Transverse colon (tissue), 4 donors: Measurements from ENCODE around the gene GIMAP4. TPM values are rescaled to one million over a fixed set of nuclear protein-coding genes. Genes with fewer than 3 reads are reported as not detected.

ENCODE experiments used
- DNase-seq: peaks from one replicate; pipeline ENCODE4 v3.0.0-alpha.2; 2019
- H3K27ac ChIP-seq, 4 donors: fragments of 200-600 bp; sonication (generic); 2 replicates each; pipeline ENCODE4 v1.5.1; 2016 to 2018; ENCODE audit warnings: inconsistent platforms in 4 of 4
- H3K27me3 ChIP-seq: fragments of 200-600 bp; sonication (generic); 2 replicates; pipeline ENCODE4 v1.5.1; 2017; ENCODE audit warnings: inconsistent platforms
- H3K36me3 ChIP-seq, 4 donors: fragments of 200-600 bp; sonication (generic); 2 replicates each; pipeline ENCODE4 v1.5.1; 2017 to 2019; ENCODE audit warnings: inconsistent platforms in 4 of 4
- H3K4me1 ChIP-seq, 4 donors: fragments of 200-600 bp; sonication (generic); 2 replicates each; pipeline ENCODE4 v1.5.1; 2017 to 2020; ENCODE audit warnings: inconsistent platforms in 4 of 4
- H3K4me3 ChIP-seq, 4 donors: fragments of 200-600 bp; sonication (generic); 1 replicate in 1 of 4; 2 replicates in 3 of 4; pipeline versions ENCODE4 v1.5.1 to v1.6.1; 2017 to 2019; ENCODE audit warnings: inconsistent platforms in 4 of 4
- H3K9me3 ChIP-seq, 2 donors: fragments of 200-600 bp; sonication (generic); 2 replicates each; pipeline ENCODE4 v1.5.1; 2017 to 2019; ENCODE audit warnings: inconsistent platforms in 2 of 2
- EP300 ChIP-seq: sonication (generic); formaldehyde crosslinking; IDR thresholded peaks from one replicate; pipeline ENCODE4 v1.6.1; 2017; ENCODE audit warnings: antibody characterized with exemption, low read depth
- POLR2A ChIP-seq: fragments of 450-650 bp; IDR thresholded peaks from one replicate; pipeline ENCODE4 v1.6.1; 2016; ENCODE audit warnings: antibody characterized with exemption, mild to moderate bottlenecking, moderate library complexity
- POLR2AphosphoS5 ChIP-seq, 3 donors: sonication (generic); formaldehyde crosslinking; IDR thresholded peaks; one replicate each; pipeline ENCODE4 v1.6.1; 2016; ENCODE audit warnings: antibody characterized with exemption in 3 of 3
- WGBS, 2 donors: methylation state at CpG; one replicate each; pipeline ENCODE4 v1.1.5; 2018; ENCODE audit warnings: low coverage in 1 of 2; 5-methylcytosine and 5-hydroxymethylcytosine counted together
- in situ Hi-C, 4 donors: fragments of 200-750 bp; cut with MboI; loops; one replicate each; pipeline versions ENCODE4 v1.15.0 to v1.15.1; 2017; ENCODE audit warnings: low sequenced_read_pairs in 3 of 4, low pct_ligation_motif_present in 1 of 4, low pct_unique_long_range_greater_than_20kb in 1 of 4
- intact Hi-C: fragments of 100-400 bp; cut with DNase I; formaldehyde crosslinking; loops from one replicate; pipeline ENCODE4 v1.15.1; 2023; ENCODE audit warnings: low total_unique reads
- total RNA-seq, 4 donors: library from RNA; depleted of rRNA; stranded (reverse); fragments of >200 nt; gene quantifications; one replicate each; pipeline ENCODE4 v1.1.0, GENCODE V29; 2016
- TF ChIP-seq, protein P1 (sequence below), 5 experiments: fragments of 200-600 bp in 3 of 5; fragments of 450-650 bp in 2 of 5; sonication (generic) in 3 of 5; IDR thresholded peaks; 1 replicate in 2 of 5; 2 replicates in 3 of 5; pipeline ENCODE4 v1.5.1; 2016 to 2017; ENCODE audit warnings: antibody characterized with exemption in 5 of 5, inconsistent platforms in 3 of 5, mild to moderate bottlenecking in 2 of 5, moderate library complexity in 1 of 5

The GIMAP4 gene
- total RNA-seq, 4 donors from 2014 or later, result 7.1 to 37.6 (median 15.7) TPM

DNA sequence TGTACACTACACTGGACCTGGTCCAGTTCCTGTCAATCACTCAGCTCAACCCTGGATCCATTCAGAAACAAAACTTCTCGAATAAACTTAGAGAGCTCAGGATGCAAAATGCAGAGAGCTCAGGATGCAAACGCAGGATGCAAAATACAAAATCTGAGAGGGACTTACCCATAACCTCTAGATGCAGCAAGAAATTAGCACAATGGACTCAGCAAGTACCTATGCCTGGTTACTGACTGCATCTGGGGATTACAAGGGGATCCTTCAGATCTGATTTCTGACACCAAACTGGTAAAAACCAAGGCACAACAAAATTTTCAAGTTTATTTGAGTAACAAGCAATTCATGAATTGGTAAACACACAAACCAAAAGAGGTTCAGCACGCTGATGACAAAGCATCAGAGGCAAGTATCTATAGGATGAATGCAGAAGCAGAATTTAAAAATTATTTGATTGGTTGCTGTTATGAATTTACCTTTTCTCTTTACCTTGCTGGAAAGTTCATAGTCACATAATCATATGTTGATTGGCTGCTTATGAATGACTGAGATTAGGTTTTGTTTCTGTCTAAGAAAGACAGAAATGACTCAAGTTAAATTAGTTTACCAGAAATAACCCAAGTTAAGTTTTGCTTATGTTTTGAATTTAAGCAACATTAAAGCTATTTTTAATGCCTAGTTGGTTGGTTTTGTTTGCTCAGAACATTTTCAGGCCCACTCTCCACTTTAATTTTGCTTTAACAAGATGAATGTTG, 53.6 kb downstream of the GIMAP4 start:
- no peak overlapping the region for H3K27ac ChIP-seq
- TF ChIP-seq EP300 (no peak), POLR2A (no peak), POLR2AphosphoS5 (IDR thresholded peaks at IDR 0.05) (no peak)
- TF ChIP-seq, protein P1, sequence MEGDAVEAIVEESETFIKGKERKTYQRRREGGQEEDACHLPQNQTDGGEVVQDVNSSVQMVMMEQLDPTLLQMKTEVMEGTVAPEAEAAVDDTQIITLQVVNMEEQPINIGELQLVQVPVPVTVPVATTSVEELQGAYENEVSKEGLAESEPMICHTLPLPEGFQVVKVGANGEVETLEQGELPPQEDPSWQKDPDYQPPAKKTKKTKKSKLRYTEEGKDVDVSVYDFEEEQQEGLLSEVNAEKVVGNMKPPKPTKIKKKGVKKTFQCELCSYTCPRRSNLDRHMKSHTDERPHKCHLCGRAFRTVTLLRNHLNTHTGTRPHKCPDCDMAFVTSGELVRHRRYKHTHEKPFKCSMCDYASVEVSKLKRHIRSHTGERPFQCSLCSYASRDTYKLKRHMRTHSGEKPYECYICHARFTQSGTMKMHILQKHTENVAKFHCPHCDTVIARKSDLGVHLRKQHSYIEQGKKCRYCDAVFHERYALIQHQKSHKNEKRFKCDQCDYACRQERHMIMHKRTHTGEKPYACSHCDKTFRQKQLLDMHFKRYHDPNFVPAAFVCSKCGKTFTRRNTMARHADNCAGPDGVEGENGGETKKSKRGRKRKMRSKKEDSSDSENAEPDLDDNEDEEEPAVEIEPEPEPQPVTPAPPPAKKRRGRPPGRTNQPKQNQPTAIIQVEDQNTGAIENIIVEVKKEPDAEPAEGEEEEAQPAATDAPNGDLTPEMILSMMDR (IDR thresholded peaks at IDR 0.05), result no peak
- 60 to 100% methylated on average over 1 to 3 of the region's 3 CpGs for WGBS, 2 donors
- no peaks in the 10 kb centered on the region for H3K27me3 ChIP-seq
- DNase-seq, result no peak
- in situ Hi-C loops, result no loop called here
- H3K4me3 ChIP-seq, result no peak overlapping the region
- H3K9me3 ChIP-seq, result no peaks in the 10 kb centered on the region
- no peaks in the 10 kb centered on the region for H3K4me1 ChIP-seq
- intact Hi-C loops, result no loop called here
- H3K36me3 ChIP-seq, result no peaks in the 10 kb centered on the region

DNA sequence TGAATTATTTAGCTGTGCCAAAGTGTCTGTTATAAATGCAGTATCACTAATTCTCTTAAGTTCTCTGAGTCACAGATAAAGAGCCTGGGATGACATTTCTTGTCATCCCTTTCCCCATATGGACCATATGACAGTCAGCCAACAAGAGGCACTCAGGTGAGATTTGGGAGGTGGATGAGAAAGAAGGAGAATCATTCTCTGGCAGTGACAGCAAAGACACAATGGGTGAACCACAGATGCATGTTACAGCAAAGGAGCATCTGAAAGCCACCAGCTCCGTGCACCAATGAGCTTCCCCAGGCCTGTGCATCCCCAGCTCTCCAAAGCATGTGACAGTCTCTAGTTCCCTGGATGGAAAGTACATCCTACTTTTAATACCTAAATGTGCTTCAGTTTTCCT, 54.2 kb downstream of the GIMAP4 start:
- in situ Hi-C loops (no loop called here), intact Hi-C loops (no loop called here)
- no peaks in the 10 kb centered on the region for H3K4me1 ChIP-seq
- no peak overlapping the region for H3K4me3 ChIP-seq
- H3K27me3 ChIP-seq, result no peaks in the 10 kb centered on the region
- TF ChIP-seq POLR2A, result no peak
- TF ChIP-seq EP300, result no peak
- TF ChIP-seq, protein P1 (IDR thresholded peaks at IDR 0.05), result no peak
- TF ChIP-seq POLR2AphosphoS5 (IDR thresholded peaks at IDR 0.05), result no peak
- WGBS, 2 donors, result 91% methylated on average over 1 of the region's 1 CpG; no CpG with 5 or more reads in 1 of the 2 donors
- H3K9me3 ChIP-seq, result no peaks in the 10 kb centered on the region
- H3K36me3 ChIP-seq, result no peaks in the 10 kb centered on the region
- DNase-seq, result no peak
- H3K27ac ChIP-seq, result no peak overlapping the region

Other genes with a start within 250 kb of the GIMAP4 start
- gene LRRC61, start 244.0 kb upstream of the GIMAP4 start, total RNA-seq, result 10 to 100 TPM in 3 of 4 donors, 1 to 10 TPM in 1; 1.4 to 55.4 (median 17.2) TPM
- gene ACTR3C, start 243.8 kb upstream of the GIMAP4 start, total RNA-seq, result 10 to 100 TPM; 19.9 to 71.1 (median 42.7) TPM
- 100 to 1,000 TPM in 2 of 4 donors, 10 to 100 TPM in 2; 84.2 to 124 (median 102) TPM for gene RARRES2, start 225.8 kb upstream of the GIMAP4 start, total RNA-seq
- gene REPIN1, start 198.6 kb upstream of the GIMAP4 start, total RNA-seq, result 100 to 1,000 TPM; 182 to 414 (median 247) TPM
- gene ZNF775, start 188.1 kb upstream of the GIMAP4 start, total RNA-seq, result 10 to 100 TPM in 3 of 4 donors, 1 to 10 TPM in 1; 8.9 to 75.2 (median 15.2) TPM
- gene GIMAP8, start 116.8 kb upstream of the GIMAP4 start, total RNA-seq, result 1 to 10 TPM; 1.5 to 4.3 (median 2.9) TPM
- 10 to 100 TPM in 1 of 4 donors, 1 to 10 TPM in 2, under 1 TPM in 1; 1.00 to 11.9 (median 6.1) TPM for gene GIMAP7, start 52.5 kb upstream of the GIMAP4 start, total RNA-seq
- 10 to 100 TPM in 1 of 4 donors, 1 to 10 TPM in 3; 2.2 to 11.7 (median 6.9) TPM for gene GIMAP6, start 65.0 kb downstream of the GIMAP4 start, total RNA-seq
- 10 to 100 TPM in 1 of 4 donors, 1 to 10 TPM in 1, not detected in 2; 4.5 to 16.2 TPM for gene GIMAP2, start 118.3 kb downstream of the GIMAP4 start, total RNA-seq
- gene GIMAP1, start 149.2 kb downstream of the GIMAP4 start, total RNA-seq, result 1 to 10 TPM in 3 of 4 donors, under 1 TPM in 1; 0.40 to 3.0 (median 1.8) TPM
- 10 to 100 TPM in 2 of 4 donors, 1 to 10 TPM in 2; 2.6 to 15.7 (median 11.2) TPM for gene GIMAP5, start 170.0 kb downstream of the GIMAP4 start, total RNA-seq
- 100 to 1,000 TPM in 3 of 4 donors, 10 to 100 TPM in 1; 30.4 to 369 (median 224) TPM for gene TMEM176B, start 233.0 kb downstream of the GIMAP4 start, total RNA-seq
- 100 to 1,000 TPM in 3 of 4 donors, 10 to 100 TPM in 1; 44.6 to 210 (median 171) TPM for gene TMEM176A, start 233.4 kb downstream of the GIMAP4 start, total RNA-seq